Measurements from ENCODE around the gene GRID1. TPM values are rescaled to one million over a fixed set of nuclear protein-coding genes. Genes with fewer than 3 reads are reported as not detected.

The GRID1 gene
- total and polyA plus RNA-seq, 10 donors = 0.06 to 0.42 (median 0.15) TPM; not detected in 4

- peaks cover 0 to 4% (median 0%) of the 10 kb centered on the region in 8 donors for H3K9me3 ChIP-seq
- WGBS, 5 donors = 71 to 83% (median 73%) methylated on average over 2 of the region's 2 CpGs
- no peak overlapping the region for H3K27ac ChIP-seq
- H3K36me3 ChIP-seq = no peaks in the 10 kb centered on the region
- peaks cover 0 to 7% (median 0%) of the 10 kb centered on the region in 7 donors for H3K27me3 ChIP-seq (replicated peaks in 1 of 7)
- no peak overlapping the region for H3K4me3 ChIP-seq
- intact Hi-C loops (cut with DNase I; ENCODE audit: low total_unique reads) = no loop called here
- H3K4me1 ChIP-seq = no peaks in the 10 kb centered on the region
- no peak for TF ChIP-seq POLR2A (IDR thresholded peaks at IDR 0.05)
- TF ChIP-seq POLR2AphosphoS5 (IDR thresholded peaks at IDR 0.05) = no peak
- no peak for TF ChIP-seq CTCF (IDR thresholded peaks at IDR 0.05 in 8 of 11, conservative IDR thresholded peaks at IDR 0.05 in 3 of 11)
- no peak for DNase-seq
Measured at GRCh38 chr10:86046845-86047460, 319.6 kb downstream of the GRID1 start.

GRCh38 chr10:86045896-86046295 is 320.7 kb downstream of the GRID1 start:
- Histone ChIP-seq H3K27me3 (replicated peaks in 1 of 7) (peaks cover 0 to 8% (median 0%) of the 10 kb centered on the region in 7 donors), H3K27ac (no peak overlapping the region), H3K4me1 (no peaks in the 10 kb centered on the region), H3K9me3 (peaks cover 0 to 3% (median 0%) of the 10 kb centered on the region in 8 donors), H3K4me3 (no peak overlapping the region), H3K36me3 (no peaks in the 10 kb centered on the region)
- no peak for DNase-seq
- TF ChIP-seq POLR2A (IDR thresholded peaks at IDR 0.05) = no peak
- no peak for TF ChIP-seq POLR2AphosphoS5 (IDR thresholded peaks at IDR 0.05)
- 75 to 87% (median 82%) methylated on average over 5 of the region's 5 CpGs for WGBS, 5 donors
- intact Hi-C loops (cut with DNase I; ENCODE audit: low total_unique reads) = no loop called here

GRCh38 chr10:86044029-86044428 is 322.6 kb downstream of the GRID1 start:
- Histone ChIP-seq H3K4me1 (no peaks in the 10 kb centered on the region), H3K4me3 (no peak overlapping the region), H3K27me3 (replicated peaks in 1 of 7) (peaks cover 0 to 8% (median 0%) of the 10 kb centered on the region in 7 donors), H3K36me3 (no peaks in the 10 kb centered on the region), H3K27ac (no peak overlapping the region), H3K9me3 (no peaks in the 10 kb centered on the region)
- TF ChIP-seq CTCF (IDR thresholded peaks at IDR 0.05 in 8 of 11, conservative IDR thresholded peaks at IDR 0.05 in 3 of 11) (no peak), POLR2AphosphoS5 (IDR thresholded peaks at IDR 0.05) (no peak), POLR2A (IDR thresholded peaks at IDR 0.05) (no peak)
- 65 to 72% (median 67%) methylated on average over 2 of the region's 2 CpGs for WGBS, 5 donors
- intact Hi-C loops (cut with DNase I; ENCODE audit: low total_unique reads) = no loop called here
- no peak for DNase-seq

- H3K9me3 ChIP-seq = no peaks in the 10 kb centered on the region
- WGBS, 5 donors = 58 to 69% (median 66%) methylated on average over 3 of the region's 3 CpGs
- DNase-seq = no peak
- intact Hi-C loops (cut with DNase I; ENCODE audit: low total_unique reads) = no loop called here
- no peak for TF ChIP-seq POLR2AphosphoS5 (IDR thresholded peaks at IDR 0.05)
- TF ChIP-seq CTCF (IDR thresholded peaks at IDR 0.05 in 8 of 11, conservative IDR thresholded peaks at IDR 0.05 in 3 of 11) = no peak
- no peak for TF ChIP-seq POLR2A (IDR thresholded peaks at IDR 0.05)
- H3K4me3 ChIP-seq = no peak overlapping the region
- H3K27ac ChIP-seq = no peak overlapping the region
- H3K36me3 ChIP-seq = no peaks in the 10 kb centered on the region
- H3K27me3 ChIP-seq (replicated peaks in 1 of 7) = peaks cover 0 to 8% (median 0%) of the 10 kb centered on the region in 7 donors
- no peaks in the 10 kb centered on the region for H3K4me1 ChIP-seq
Measured at GRCh38 chr10:86043236-86043635, 323.4 kb downstream of the GRID1 start.
